Uterus (tissue), 2 donors: Measurements from ENCODE around the gene TMEM175.

Source experiments
- CTCF ChIP-seq, 4 experiments: fragments of 200-600 bp in 2 of 4; fragments of 450-650 bp in 2 of 4; sonication (generic) in 2 of 4; IDR thresholded peaks; one replicate each; pipeline ENCODE4 v1.5.1; 2016 to 2019; ENCODE audit warnings: antibody characterized with exemption in 4 of 4, mild to moderate bottlenecking in 2 of 4, moderate library complexity in 1 of 4
- POLR2A ChIP-seq, 2 donors: fragments of 450-650 bp; IDR thresholded peaks; one replicate each; pipeline ENCODE4 v1.6.1; 2016; ENCODE audit warnings: antibody characterized with exemption in 2 of 2, mild to moderate bottlenecking in 1 of 2, moderate library complexity in 1 of 2

- TF ChIP-seq CTCF (IDR thresholded peaks at IDR 0.05), result no peak
- no peak for TF ChIP-seq POLR2A (IDR thresholded peaks at IDR 0.05)
Observed at GRCh38 chr4:968221-968620, 36.0 kb downstream of the TMEM175 start.
